ENCODE results near the gene PDIA5.

GRCh38 chr3:123019591-123019990 is 47.2 kb upstream of the PDIA5 start:
- TF ChIP-seq CTCF (IDR thresholded peaks at IDR 0.05) (no peak), EP300 (IDR thresholded peaks at IDR 0.05) (no peak), POLR2A (IDR thresholded peaks at IDR 0.05) (no peak)

All from upper lobe of left lung (tissue), 4 donors.